ENCODE results near the gene ANKMY1.
"Not testable (repeated sequence)": the region's sequence is repeated elsewhere in the genome, so short reads cannot be mapped to it uniquely, and the experiment has no call there.

The ANKMY1 gene

GRCh38 chr2:240566203-240567136 lies 8.7 kb upstream of the ANKMY1 start:
- DNase-seq (ENCODE audit: low read depth), result peak; percentile 82
- H3K4me3 ChIP-seq (ENCODE audit: low read length), result peak overlapping the region; percentile 74
- peak; percentile 59 for TF ChIP-seq CTCF (conservative IDR thresholded peaks at IDR 0.05; ENCODE audit: low read length)

GRCh38 chr2:240565333-240566202 lies 7.8 kb upstream of the ANKMY1 start:
- no peak for TF ChIP-seq CTCF (conservative IDR thresholded peaks at IDR 0.05; ENCODE audit: low read length)
- peak overlapping the region; percentile 41 for H3K4me3 ChIP-seq (ENCODE audit: low read length)
- DNase-seq (ENCODE audit: low read depth), result peak; percentile 78

GRCh38 chr2:240564561-240565332 lies 7.0 kb upstream of the ANKMY1 start:
- no peak for DNase-seq (ENCODE audit: low read depth)
- no peak overlapping the region for H3K4me3 ChIP-seq (ENCODE audit: low read length)
- no peak for TF ChIP-seq CTCF (conservative IDR thresholded peaks at IDR 0.05; ENCODE audit: low read length)

- no peak for TF ChIP-seq CTCF (conservative IDR thresholded peaks at IDR 0.05; ENCODE audit: low read length)
- DNase-seq (ENCODE audit: low read depth), result no peak
- no peak overlapping the region for H3K4me3 ChIP-seq (ENCODE audit: low read length)
Measured at GRCh38 chr2:240563951-240564560, 6.3 kb upstream of the ANKMY1 start.

- not testable (repeated sequence) for DNase-seq (ENCODE audit: low read depth); H3K4me3 ChIP-seq (ENCODE audit: low read length)
Measured at GRCh38 chr2:240563231-240563630, 5.4 kb upstream of the ANKMY1 start.

- no peak for TF ChIP-seq CTCF (conservative IDR thresholded peaks at IDR 0.05; ENCODE audit: low read length)
- peak overlapping the region; percentile 62 for H3K4me3 ChIP-seq (ENCODE audit: low read length)
- DNase-seq (ENCODE audit: low read depth), result peak; percentile 67
Measured at GRCh38 chr2:240561325-240561971, 3.7 kb upstream of the ANKMY1 start.
